AG09319 (cell line): ENCODE results near the gene ST8SIA1.

ENCODE experiments used
- DNase-seq: peaks from one replicate; pipeline ENCODE4 v3.0.0-alpha.2; 2010; ENCODE audit warnings: low read depth; ENCODE audit errors: extremely low read depth
- TF ChIP-seq, protein P1 (sequence below): IDR thresholded peaks from 2 replicates; pipeline ENCODE4 v1.5.1; 2011; ENCODE audit warnings: low read depth, mild to moderate bottlenecking, inconsistent platforms, low read length, moderate library complexity

Gene ST8SIA1

GRCh38 chr12:22313286-22313962 is 21.1 kb downstream of the ST8SIA1 start:
- no peak for DNase-seq
- TF ChIP-seq, protein P1, sequence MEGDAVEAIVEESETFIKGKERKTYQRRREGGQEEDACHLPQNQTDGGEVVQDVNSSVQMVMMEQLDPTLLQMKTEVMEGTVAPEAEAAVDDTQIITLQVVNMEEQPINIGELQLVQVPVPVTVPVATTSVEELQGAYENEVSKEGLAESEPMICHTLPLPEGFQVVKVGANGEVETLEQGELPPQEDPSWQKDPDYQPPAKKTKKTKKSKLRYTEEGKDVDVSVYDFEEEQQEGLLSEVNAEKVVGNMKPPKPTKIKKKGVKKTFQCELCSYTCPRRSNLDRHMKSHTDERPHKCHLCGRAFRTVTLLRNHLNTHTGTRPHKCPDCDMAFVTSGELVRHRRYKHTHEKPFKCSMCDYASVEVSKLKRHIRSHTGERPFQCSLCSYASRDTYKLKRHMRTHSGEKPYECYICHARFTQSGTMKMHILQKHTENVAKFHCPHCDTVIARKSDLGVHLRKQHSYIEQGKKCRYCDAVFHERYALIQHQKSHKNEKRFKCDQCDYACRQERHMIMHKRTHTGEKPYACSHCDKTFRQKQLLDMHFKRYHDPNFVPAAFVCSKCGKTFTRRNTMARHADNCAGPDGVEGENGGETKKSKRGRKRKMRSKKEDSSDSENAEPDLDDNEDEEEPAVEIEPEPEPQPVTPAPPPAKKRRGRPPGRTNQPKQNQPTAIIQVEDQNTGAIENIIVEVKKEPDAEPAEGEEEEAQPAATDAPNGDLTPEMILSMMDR = no peak

DNA sequence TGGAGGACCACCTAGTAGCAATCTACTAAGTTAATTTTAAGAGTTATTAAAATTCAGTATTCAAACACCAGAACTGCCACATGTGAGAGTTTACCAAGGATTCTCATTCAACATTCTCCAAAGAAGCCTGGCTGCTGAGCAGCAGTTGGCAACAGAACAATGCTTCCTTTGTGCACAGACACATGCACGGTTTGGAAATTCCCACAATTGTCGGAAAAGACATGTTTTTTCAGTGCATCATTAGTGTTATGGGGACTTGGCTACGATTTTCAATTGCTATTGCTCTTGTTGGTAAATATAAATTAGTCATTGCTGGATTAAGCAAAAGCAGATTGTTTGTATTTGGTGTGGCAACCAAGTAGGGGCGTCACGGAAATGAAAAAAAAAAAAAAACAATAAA is 22.2 kb downstream of the ST8SIA1 start:
- DNase-seq = no peak
- TF ChIP-seq, protein P1 = no peak

GRCh38 chr12:22310709-22311108 is 23.8 kb downstream of the ST8SIA1 start:
- no peak for DNase-seq
- TF ChIP-seq, protein P1 = no peak

GRCh38 chr12:22310275-22310674 is 24.2 kb downstream of the ST8SIA1 start:
- TF ChIP-seq, protein P1 = no peak
- no peak for DNase-seq

DNA sequence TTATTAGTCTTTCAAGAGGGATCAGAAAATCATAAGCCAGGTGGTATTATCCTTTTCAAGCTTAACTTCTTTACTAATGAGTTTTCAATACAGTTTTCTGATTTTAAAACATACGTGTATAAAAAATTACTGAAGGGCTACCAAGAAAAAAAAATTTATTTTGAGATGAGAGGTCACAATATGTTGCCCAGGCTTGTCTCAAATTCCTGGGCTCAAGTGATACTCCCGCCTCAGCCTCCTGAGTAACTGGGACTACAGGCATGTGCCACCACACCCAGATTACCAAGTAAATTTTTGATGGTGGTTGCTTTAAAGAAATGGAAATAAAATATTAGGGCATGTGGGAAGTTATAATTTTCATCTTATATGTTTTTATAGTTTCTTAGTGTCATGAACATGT is 26.7 kb downstream of the ST8SIA1 start:
- DNase-seq = no peak
- TF ChIP-seq, protein P1 = no peak

DNA sequence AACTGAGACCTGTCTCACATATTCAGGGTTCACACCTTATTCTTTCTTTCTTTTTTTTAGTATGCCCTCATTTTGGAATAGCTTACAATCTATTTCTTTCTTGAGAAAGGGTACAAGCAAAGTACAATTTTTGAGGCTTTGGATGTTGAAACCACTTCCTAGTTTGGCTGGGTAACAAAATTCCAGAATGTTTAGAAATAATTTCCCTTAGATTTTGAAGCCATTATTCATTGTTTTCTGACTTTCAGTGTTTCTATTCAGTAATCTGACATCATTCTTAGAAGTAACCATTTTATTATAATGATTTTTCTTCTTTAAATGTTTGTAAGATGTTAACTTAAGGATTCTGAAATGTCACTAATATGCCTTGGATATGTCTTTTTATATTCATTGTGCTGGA is 28.2 kb downstream of the ST8SIA1 start:
- no peak for DNase-seq
- TF ChIP-seq, protein P1 = no peak

- DNase-seq = no peak
- TF ChIP-seq, protein P1 = no peak
Observed at GRCh38 chr12:22304341-22304740, 30.2 kb downstream of the ST8SIA1 start.
